HG03354 (cell line): ENCODE measurements around the gene PREX1.
"Not testable (repeated sequence)": the region's sequence is repeated elsewhere in the genome, so short reads cannot be mapped to it uniquely, and the experiment has no call there.

Source experiments
- ATAC-seq: cut with Tn5 transposase; IDR thresholded peaks from one replicate; pipeline ENCODE4 v1.9.1; 2021; ENCODE audit warnings: mild to moderate bottlenecking; ENCODE audit not compliant: unreplicated experiment, poor library complexity, severe bottlenecking

The PREX1 gene

DNA sequence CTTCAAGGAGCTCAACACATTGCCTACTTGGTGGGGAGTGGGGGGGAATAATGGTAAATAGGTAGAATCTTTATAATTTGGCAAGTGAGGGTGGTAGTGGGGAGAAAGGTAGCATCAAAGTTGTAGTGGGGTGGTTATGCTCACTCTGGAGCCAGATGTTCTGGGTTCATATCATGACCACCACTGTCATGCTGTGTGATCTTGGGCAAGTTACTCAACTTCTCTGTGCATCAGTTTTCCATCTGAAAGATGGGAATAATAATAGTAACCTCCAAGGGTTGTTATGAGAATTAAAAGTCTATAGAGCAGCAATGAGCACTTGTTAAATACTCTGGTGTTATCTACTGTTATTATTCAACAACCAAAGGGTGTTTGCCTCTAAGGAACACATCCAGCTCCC lies 22.0 kb upstream of the PREX1 start:
- no peak for ATAC-seq

DNA sequence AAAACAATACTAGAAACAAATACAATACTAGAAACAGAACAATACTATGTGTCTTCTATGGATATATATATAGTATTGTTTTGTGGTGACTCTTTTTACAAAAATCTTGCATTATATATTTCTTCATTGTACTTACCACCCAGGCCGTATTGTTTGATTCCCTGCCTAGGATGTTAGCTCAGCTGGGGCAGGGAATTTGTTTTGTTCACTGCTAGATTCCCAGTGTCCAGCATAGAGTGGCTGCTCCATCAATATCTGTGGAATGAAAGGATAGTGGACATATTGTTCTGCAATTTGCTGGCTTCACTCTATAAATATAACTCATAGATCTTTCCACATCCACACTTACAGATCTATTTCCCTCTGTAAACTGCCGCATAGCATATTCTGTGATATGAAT lies 21.5 kb upstream of the PREX1 start:
- ATAC-seq = no peak

DNA sequence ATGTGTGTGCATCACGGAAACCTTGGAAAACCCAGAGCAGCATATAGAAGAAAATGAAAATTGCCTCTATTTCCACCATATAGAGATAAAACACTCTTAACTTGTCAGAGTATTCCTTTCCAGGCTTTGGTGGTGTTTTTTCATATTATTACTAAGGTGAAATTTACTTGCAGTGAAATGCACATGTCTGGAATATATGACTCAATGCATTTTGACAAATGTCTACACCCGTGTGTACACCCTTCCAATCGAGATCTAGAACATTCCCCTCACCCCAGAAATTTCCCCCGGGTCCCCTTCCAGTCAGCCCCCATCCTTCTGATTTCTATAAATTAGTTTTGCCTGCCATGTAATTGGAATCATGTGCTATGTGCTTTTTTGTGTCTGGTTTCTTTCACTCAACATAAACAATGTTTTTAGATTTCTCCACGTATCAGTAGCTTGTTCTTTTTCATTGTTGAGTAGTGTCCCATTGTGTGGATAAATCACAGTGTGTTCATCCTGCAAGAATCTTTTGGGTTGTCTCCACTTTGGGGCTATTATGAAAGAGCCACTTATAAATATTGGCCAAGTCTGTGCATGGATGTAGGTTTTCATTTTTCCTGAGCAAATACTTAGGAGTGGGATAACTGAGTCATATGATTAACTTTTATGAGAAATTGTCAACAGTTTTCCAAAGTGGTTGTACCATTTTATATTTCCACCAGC lies 19.9 kb upstream of the PREX1 start:
- no peak for ATAC-seq

DNA sequence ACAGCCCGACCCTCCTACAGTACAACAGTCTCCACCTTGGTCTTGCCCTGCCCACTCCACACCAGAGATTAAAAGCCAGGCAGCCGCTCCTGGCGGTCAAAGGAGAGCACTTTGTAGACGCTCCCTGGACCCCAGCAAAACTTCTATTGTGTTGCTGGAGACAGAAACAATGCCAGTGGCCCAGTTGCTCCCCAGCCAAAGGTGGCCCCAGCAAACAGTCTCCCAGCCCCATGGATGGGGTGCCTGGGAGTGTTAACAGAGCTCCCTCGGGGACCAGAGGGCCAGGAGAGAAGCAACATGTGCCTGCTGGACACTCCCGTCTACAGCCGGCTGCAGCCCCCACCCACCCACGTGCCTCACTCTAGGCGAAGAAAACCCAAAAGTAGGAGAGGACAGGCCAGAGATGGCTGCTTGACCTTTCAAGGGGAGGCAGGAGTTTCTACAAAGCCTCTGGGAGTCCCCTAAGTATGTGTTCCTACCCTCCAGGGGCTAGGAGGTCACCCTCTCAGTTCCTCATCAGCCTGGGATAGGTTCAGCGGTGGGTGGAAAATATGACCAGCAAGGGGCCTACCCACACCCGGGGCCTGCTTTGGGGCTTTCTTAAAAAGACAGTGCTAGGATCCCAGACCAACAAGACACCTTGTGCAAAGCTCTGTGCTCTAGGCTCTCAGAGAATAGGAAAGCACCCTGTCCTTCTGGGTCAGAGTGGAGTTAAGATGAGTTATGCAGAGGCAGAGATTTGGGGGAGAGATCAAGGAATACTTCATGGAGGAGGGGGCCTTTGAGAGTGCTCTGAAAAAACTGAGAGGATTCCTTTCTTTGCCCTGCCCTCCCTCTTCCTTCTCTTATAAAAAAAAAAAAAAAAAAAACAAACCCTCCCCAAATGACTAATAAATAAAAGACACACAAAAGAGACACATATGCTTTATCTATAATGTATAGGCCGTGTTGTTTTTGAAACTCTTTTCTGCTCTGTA lies 19.0 kb upstream of the PREX1 start:
- peak; percentile 94 for ATAC-seq

DNA sequence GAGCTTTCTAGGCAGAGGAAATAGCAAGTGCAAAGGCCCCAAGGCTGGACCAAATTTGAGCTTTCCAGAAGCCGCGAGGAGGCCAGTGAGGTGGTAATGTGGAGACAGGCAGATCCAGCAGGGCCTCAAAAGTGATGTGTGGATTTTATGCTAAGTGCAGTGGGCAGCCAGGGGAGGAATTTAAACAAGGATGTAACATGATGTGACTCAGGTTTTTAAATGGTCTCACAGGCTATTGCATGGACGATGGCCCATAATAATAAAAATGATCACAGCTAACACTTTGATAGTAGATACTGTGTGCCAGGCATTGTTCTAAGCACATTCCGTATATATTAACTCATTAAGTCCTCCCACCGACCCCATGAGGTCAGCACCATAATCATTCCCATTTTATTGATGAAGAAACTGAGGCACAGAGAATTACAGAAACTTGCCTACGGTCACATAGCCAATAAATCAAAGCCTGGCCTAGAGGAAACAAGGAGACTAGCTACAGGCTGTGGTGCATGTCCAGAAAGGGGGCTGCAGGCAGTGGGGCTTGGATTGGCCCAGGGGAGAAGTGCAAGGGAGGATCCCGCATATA lies 18.0 kb upstream of the PREX1 start:
- ATAC-seq = no peak

DNA sequence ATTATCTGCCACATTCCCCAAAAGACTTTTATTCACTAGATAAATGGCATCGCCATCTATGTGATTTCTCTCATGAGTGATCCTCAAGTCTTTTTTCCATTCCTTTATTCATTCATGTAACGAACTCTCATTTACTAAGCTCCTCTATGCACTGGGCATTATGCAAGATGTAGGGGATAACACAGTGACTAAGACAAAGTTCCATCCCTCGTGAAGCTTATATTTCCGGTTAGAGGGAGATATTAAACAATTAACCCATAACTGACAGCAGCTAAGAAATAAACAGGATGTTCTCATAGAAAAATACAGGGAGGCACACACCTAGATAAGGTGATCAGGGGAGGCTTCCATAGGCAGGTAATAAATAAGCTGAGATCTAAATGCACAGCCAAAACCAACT lies 17.2 kb upstream of the PREX1 start:
- ATAC-seq = no peak

DNA sequence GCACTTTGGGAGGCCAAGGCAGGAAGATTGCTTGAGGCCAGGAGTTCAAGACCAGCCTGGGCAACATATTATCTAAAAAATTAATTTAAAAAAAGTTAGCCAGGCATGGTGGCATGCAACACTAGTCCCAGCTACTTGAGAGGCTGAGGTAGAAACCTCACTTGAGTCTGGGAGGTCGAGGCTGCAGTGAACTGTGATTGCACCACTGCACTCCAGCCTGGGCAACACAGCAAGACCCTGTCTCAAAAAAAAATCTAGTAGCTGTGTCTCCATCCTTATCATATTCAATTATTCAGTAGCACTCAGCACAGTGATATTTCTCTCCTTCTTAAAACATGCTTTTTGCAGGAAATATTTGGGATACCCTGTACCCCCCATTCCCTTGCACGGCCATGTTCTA lies 16.1 kb upstream of the PREX1 start:
- not testable (repeated sequence) for ATAC-seq

DNA sequence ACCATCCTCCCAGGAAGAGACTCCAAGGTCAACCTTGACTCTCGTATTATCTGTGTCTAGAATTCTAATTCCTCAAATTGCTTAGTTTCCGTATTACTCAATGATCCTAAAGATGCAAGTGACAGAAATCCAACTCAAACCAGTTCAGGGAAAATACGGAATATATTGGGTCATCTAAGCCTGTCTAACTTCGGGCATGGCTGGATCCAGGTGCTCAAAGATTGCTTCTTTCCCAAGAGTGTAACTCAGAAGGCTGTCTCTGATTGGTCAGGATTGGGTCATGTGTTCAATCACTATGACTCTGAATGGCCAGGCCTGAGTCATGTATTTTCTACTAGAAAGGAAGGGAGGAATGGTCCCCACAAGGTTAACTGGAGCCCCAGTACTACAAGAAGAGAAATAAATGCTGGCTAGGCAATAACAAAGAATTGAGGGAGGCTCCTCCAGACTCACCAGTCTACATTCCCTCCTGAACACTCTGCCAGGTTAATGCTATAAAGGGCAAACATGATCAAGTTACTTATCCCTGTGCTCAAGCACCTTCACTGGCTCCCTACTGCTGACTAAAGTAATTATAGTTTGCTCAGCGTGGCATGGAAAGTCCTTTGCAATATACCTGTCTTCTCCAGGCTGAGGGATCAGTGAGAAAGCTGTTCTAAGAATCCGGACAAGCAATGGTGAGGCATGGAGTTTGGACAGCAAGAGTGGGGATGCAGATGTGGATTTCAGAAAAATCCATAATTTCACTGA lies 15.4 kb upstream of the PREX1 start:
- no peak for ATAC-seq

DNA sequence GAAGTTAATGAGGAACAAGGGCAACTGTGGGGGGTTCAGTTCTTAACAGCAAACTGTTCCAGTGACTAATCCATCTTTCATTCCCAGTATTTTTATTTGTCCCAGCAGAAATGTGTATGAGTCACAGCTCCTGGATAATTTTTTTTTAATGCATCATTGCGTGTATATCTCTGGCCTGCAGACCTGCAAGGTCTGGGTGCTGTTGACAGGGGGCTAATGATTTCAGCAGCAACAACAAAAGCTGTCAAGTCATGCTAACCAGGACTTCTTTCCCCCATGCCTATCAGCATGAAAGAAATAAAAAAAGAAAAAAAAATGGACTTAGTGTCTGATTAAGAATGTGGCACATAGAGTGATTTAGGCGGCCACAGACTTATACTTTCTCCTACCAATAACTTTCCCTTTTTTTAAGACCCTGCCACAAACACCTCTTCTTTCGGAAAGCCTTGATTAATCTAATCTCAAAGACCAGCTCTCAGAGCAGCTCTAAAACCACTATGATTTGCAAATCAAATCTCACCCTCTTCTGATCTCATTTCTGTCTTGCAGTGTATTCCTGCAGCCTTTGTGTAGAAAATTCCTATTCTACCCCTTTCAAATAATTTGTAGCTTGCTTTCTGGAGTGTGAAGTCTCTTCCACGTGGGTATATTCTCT lies 14.2 kb upstream of the PREX1 start:
- no peak for ATAC-seq

DNA sequence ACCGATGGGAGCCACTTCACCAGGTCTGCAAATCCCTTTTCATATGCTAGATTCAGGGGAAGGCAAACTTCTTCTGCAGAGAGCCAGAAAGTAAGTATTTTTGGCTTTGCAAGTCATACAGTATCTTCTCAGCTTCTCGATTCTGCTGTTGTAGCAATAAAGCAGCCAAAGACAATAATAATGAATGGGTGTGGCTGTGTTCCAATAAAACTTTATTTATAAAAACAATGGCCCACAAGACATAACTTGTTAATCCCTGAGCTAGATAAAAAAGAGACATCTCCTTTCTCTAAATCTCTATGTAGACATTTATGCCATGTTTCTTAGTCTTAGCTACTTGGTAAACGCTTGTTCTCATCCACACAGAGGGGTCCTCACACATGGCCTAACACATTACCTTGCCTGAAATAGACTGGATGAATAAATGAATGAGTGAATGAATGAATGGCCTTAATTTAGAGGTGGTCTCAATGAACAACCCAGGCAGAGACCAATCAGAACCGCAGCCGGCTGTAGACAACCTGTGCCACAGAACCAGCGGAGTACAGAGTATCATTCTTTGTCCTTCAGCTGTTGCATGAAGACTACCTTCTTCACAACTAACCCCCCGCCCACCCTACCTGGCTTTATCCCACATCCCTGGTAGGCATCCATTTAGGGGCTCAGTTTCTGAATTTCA lies 13.5 kb upstream of the PREX1 start:
- no peak for ATAC-seq

DNA sequence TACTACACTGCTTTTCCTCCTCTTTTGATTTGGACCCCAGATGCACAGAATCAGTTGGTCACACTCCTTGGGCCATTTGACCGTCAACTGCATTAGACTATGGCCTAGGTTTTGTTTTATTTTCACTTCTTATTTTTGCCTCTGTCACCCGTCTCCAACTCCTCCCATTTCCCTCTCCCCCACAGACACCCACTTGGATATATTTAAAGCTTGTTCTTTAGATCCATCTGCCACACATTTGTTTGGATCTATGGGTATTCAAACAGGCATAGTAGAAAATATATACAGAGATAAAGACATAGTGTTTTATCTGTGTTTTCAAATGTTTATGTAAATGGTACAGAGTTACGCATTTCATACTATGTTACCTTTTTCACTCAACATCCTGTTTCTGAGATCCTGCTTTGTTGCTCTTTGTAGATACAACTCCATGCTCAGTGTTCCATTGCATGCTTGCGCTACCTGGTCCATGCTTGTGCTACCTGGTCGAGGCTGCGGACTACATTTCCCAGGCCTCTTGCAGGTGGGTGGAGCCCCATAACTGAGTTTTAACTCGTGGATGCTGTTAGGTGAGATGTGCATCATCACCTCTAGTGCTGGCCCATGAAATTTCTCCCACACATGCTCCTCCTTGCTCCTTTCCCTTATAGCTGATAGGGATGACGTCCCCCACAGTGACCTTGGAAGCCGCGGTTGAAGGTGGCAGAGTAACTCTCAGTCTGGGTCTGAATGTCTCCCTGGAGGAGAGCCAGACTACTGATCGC lies 11.5 kb upstream of the PREX1 start:
- ATAC-seq = no peak

DNA sequence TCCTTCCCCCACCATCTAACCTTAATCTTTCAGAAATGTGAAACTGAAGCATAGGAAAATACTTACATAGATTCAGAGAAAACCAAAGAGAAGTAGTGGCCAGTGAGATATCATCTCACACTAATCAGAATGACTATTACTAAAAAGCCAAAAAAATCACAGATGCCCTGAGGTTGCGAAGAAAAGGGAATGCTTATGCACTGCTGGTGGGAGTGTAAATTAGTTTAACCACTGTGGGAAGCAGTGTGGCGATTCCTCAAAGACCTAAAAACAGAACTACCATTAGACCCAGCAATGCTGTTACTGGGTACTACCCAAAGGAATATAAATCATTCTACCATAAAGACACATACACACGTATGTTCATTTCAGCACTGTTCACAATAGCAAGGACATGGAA lies 9.2 kb upstream of the PREX1 start:
- no peak for ATAC-seq

DNA sequence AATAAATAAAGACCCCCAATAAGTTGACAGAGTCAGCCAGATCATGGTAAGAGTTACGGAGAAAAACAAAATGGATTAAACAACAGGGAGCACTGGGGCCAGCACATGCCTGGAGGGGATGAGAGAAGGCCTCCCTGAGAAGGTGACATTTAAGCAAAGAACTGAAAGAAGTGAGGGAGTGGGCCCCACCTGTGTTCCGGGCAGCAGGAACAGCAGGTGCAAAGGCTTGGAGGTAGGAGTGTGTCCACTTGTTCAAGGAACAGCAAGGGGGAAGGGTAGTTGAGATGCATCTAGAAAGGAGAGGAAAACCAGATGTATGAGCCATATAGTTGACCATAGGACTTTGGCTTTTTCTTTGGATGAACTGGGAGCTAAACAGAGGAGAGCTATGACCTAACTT lies 7.6 kb upstream of the PREX1 start:
- ATAC-seq = no peak

DNA sequence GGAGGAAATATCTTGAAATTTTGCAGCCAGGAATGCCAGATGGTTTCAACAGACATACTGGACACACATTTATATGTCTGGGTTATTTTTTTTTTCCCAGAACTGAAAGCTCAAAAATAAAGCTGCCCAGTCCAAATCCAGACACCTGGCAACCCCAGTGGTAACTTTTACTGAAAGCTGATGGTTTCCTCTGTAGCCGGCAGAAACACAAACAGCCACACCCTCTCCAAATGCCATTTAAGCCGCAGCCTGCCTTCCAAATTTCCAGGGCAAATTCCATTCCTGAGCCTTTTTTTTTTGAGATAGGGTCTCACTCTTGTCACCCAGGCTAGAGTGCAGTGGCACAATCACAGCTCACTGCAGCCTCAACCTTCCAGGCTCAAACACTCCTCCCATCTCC lies 6.5 kb upstream of the PREX1 start:
- no peak for ATAC-seq

DNA sequence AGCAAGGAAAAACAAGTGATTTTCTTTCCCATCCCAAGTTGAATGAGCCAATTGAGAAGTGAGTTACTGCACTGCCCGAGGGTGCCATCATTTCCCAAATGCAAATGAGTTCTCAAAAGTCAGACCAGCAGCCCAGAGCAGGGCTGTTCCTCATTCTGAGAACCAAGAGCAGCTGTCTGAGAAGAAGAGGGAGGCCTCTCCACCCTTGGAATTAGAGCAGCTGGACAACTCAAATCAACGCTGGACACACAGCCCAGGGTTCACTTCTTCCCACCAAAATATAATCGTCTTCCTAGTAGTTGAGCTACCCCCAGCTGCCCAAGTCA lies 4.6 kb upstream of the PREX1 start:
- ATAC-seq = no peak

DNA sequence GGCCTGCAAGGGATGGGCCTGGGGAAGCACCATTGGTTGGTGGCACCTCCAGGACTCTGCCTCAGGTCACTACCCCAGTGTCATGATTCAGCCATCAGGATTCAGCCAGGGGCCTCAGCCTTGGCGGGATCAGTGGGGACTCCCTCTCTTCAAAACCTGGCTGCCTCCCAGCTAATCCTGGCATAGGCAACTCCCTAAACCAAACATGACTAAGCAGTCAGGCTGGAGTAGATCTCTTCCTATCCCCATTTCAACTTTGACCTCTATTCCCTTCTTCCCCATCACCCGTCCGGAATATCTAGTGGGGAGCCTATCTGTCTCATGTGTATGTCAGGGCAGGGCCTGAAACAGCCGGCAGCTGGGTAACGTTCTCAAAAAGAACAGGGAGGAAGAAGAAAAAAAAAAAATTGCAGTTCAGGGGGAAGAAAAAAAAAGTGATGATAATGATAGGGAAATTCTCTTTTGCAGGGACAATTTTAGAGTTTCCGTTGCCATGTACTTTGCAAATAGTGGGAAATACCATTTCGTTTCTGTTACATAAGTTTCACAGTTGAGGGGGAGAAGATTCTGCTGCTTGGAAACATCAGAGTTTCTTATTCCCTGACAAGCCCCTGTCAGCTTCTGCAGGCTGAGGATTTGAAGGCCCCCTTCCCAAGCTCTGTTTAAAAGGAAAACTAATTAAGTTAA lies 4.1 kb upstream of the PREX1 start:
- no peak for ATAC-seq

DNA sequence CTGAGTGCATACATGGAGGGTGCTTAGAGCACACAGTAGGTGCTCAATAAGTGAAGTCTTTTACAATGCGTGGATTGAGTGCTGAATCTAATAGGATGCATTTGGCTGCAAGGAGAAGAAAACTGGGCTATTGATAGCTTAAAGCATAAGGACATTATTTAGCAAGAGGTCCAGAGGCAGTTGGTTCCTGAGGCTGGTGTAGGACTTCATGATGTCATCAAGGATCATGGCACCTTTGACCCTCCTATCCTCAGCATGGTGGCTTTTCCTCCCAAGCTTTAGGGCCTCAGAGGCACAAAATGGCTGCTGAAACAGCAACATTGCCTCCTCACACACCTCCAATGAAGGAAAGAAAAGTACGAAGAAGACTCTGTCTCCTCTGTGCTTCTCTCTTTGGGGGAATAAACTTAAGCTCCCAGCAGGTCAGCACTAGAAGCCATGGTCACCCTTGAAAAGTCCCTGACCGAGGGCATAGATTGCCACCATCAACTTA lies 3.1 kb upstream of the PREX1 start:
- ATAC-seq = no peak

DNA sequence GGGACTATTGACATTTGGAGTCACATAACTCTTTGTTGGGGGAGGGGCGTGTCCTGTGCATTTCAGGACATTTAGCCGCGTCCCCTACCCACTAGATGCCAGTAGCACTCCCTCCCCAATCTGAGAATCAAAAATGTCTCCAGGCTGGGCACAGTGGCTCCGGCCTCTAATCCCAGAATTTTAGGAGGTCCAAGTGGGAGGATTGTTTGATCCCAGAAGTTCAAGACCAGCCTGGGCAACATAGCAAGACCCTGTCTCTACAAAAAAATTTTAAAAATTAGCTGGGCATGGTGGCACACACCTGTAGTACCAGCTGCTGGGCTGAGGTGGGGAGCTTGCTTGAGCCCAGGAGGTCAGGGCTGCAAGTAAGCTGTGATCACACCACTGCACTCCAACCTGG lies 2.1 kb upstream of the PREX1 start:
- no peak for ATAC-seq
